Osteoblast (primary cell): Measurements from ENCODE around the gene BHLHE23. TPM values are rescaled to one million over a fixed set of nuclear protein-coding genes. Genes with fewer than 3 reads are reported as not detected.

Experiments
- DNase-seq: peaks from one replicate; pipeline ENCODE4 v3.0.0; 2011; ENCODE audit warnings: low spot score, mixed read lengths; ENCODE audit not compliant: insufficient read length; ENCODE audit errors: missing footprints
- H2AFZ ChIP-seq: 2 replicates; pipeline ENCODE4 v1.6.0; 2011; ENCODE audit warnings: mild to moderate bottlenecking, low read length
- H3K27ac ChIP-seq: 2 replicates; pipeline ENCODE4 v1.5.1; 2011; ENCODE audit warnings: mild to moderate bottlenecking, low read depth, low read length, moderate library complexity
- H3K27me3 ChIP-seq: 2 replicates; pipeline ENCODE4 v1.6.0; 2012; ENCODE audit warnings: mild to moderate bottlenecking, control low read depth, inconsistent platforms, low read length, moderate library complexity; ENCODE audit not compliant: insufficient read depth
- H3K36me3 ChIP-seq: 2 replicates; pipeline ENCODE4 v1.5.1; 2011; ENCODE audit warnings: mild to moderate bottlenecking, low read length, control low read depth, moderate library complexity; ENCODE audit not compliant: insufficient read depth
- H3K4me1 ChIP-seq: 2 replicates; pipeline ENCODE4 v1.5.1; 2011; ENCODE audit warnings: mild to moderate bottlenecking, low read length, control low read depth, moderate library complexity; ENCODE audit not compliant: insufficient read depth
- H3K4me2 ChIP-seq: 2 replicates; pipeline ENCODE4 v1.6.0; 2011; ENCODE audit warnings: mild to moderate bottlenecking, low read length; ENCODE audit not compliant: insufficient read depth
- H3K4me3 ChIP-seq: fragments of 200-600 bp; sonication (generic); 3 replicates; pipeline ENCODE4 v1.5.1; 2012; ENCODE audit warnings: mild to moderate bottlenecking, low read length, inconsistent platforms; ENCODE audit not compliant: insufficient read depth
- H3K79me2 ChIP-seq: 2 replicates; pipeline ENCODE4 v1.6.0; 2012; ENCODE audit warnings: mild to moderate bottlenecking, low read length, control low read depth, inconsistent platforms; ENCODE audit not compliant: insufficient read depth
- H3K9me3 ChIP-seq: 2 replicates; pipeline ENCODE4 v1.5.1; 2011; ENCODE audit warnings: low read depth, low read length, control low read depth
- H4K20me1 ChIP-seq: 2 replicates; pipeline ENCODE4 v1.6.0; 2012; ENCODE audit warnings: mild to moderate bottlenecking, low read length, control low read depth; ENCODE audit not compliant: insufficient read depth
- total RNA-seq: library from RNA; depleted of rRNA; stranded (reverse); fragments of >200 nt; gene quantifications from 2 replicates; pipeline ENCODE4 v1.2.3, GENCODE V29; 2012
- TF ChIP-seq, protein P1 (sequence below): IDR thresholded peaks from 2 replicates; pipeline ENCODE4 v1.5.1; 2011; ENCODE audit warnings: mild to moderate bottlenecking, low read depth, low read length, moderate library complexity; ENCODE audit errors: extremely low read depth

BHLHE23 gene
- total RNA-seq, 1 donor: not detected

DNA sequence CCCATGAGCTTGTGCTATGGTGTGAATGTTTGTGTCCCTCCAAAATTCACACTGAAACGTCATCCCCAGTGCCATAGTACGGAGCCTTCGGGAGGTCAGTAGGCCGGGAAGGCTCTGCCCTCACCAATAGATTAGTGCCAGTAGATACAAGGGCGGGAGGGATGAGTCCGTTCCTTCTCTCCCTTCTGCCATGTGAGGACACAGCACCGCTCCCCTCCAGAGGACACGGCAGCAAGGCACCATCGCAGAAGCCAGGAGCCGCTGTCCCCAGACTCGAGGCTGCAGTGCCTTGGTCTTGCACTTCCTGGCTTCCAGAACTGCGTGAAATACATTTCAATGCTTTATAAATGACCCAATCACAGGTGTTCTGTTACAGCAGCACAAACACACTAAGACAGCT, 39.2 kb upstream of the BHLHE23 start:
- Histone ChIP-seq H3K4me3 (no peak overlapping the region), H3K4me1 (no peaks in the 10 kb centered on the region), H3K27me3 (peaks cover 22% of the 10 kb centered on the region), H4K20me1 (no peaks in the 10 kb centered on the region), H3K36me3 (no peaks in the 10 kb centered on the region), H3K9me3 (no peaks in the 10 kb centered on the region), H3K27ac (no peak overlapping the region), H2AFZ (no peak overlapping the region), H3K79me2 (no peaks in the 10 kb centered on the region), H3K4me2 (no peak overlapping the region)
- no peak for DNase-seq
- TF ChIP-seq, protein P1, sequence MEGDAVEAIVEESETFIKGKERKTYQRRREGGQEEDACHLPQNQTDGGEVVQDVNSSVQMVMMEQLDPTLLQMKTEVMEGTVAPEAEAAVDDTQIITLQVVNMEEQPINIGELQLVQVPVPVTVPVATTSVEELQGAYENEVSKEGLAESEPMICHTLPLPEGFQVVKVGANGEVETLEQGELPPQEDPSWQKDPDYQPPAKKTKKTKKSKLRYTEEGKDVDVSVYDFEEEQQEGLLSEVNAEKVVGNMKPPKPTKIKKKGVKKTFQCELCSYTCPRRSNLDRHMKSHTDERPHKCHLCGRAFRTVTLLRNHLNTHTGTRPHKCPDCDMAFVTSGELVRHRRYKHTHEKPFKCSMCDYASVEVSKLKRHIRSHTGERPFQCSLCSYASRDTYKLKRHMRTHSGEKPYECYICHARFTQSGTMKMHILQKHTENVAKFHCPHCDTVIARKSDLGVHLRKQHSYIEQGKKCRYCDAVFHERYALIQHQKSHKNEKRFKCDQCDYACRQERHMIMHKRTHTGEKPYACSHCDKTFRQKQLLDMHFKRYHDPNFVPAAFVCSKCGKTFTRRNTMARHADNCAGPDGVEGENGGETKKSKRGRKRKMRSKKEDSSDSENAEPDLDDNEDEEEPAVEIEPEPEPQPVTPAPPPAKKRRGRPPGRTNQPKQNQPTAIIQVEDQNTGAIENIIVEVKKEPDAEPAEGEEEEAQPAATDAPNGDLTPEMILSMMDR: no peak

DNA sequence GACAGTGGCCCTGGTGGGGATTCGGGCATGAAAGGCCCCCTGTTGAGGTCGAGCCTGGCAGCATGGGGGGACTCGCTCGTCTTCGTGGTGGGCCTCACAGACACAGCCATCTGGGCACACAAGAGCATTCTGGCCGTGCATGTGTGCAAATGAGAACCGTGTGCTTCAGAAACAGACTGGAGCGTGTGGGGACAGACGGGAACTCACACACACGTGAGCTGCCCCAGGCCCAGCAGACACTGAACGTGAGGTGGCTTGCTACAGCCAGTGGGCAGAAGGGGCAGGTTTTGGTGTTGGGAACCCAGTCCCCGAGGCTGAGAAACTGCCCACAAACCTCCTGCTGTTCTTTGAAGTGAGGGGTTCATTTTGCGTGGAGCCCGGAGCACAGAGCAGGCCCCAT, 38.6 kb upstream of the BHLHE23 start:
- Histone ChIP-seq H3K9me3 (no peaks in the 10 kb centered on the region), H3K79me2 (no peaks in the 10 kb centered on the region), H3K27ac (no peak overlapping the region), H3K4me3 (no peak overlapping the region), H3K36me3 (no peaks in the 10 kb centered on the region), H3K4me2 (no peak overlapping the region), H4K20me1 (no peaks in the 10 kb centered on the region), H3K4me1 (no peaks in the 10 kb centered on the region), H2AFZ (no peak overlapping the region), H3K27me3 (peaks cover 28% of the 10 kb centered on the region)
- no peak for DNase-seq
- TF ChIP-seq, protein P1: no peak

DNA sequence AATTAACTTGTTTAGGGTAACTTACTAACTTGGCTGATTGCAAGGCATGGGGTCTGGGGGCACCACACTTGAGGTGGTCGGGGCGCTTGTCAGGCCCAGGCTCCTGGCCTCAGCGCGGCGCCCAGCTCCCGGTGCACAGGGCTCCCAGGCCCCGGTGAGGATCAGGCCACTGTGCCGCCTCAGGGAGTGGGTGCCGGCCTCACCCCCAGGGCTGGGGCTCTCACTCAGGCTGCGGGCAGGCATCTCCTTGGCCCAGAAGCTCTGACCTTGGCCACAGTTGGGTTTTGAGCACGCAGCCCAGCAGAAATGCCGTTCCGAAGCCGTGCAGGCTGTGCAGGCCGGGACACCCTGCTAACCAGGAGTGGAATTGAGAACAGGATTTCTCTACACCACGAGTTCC, 37.8 kb upstream of the BHLHE23 start:
- H3K4me2 ChIP-seq: no peak overlapping the region
- H3K4me1 ChIP-seq: no peaks in the 10 kb centered on the region
- no peak overlapping the region for H3K27ac ChIP-seq
- H3K4me3 ChIP-seq: no peak overlapping the region
- peaks cover 36% of the 10 kb centered on the region for H3K27me3 ChIP-seq
- H3K79me2 ChIP-seq: no peaks in the 10 kb centered on the region
- TF ChIP-seq, protein P1: no peak
- no peaks in the 10 kb centered on the region for H3K9me3 ChIP-seq
- DNase-seq: no peak
- no peak overlapping the region for H2AFZ ChIP-seq
- H3K36me3 ChIP-seq: no peaks in the 10 kb centered on the region
- H4K20me1 ChIP-seq: no peaks in the 10 kb centered on the region

DNA sequence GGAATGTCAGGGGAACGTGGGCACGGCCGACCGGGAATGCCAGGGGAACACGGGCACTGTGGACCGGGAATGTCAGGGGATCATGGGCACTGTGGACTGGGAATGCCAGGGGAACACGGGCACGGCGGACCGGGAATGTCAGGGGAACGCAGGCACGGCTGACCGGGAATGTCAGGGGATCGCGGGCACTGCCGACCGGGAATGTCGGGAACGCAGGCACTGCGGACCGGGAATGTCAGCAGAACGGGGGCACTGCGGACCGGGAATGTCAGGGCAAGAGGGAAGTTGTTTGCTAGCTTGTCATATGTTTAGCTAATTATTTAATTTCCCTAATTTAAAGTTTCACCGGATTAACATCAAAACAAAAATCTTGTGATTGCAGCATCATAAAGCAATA, 37.4 kb upstream of the BHLHE23 start:
- Histone ChIP-seq H3K4me2 (no peak overlapping the region), H3K9me3 (no peaks in the 10 kb centered on the region), H2AFZ (no peak overlapping the region), H3K79me2 (no peaks in the 10 kb centered on the region), H3K36me3 (no peaks in the 10 kb centered on the region), H3K4me3 (no peak overlapping the region), H3K27me3 (peaks cover 37% of the 10 kb centered on the region), H3K27ac (no peak overlapping the region), H4K20me1 (no peaks in the 10 kb centered on the region), H3K4me1 (no peaks in the 10 kb centered on the region)
- no peak for DNase-seq
- TF ChIP-seq, protein P1: no peak
